K562 (cell line): ENCODE measurements around the gene TFAP2A. TPM values are rescaled to one million over a fixed set of nuclear protein-coding genes. Genes with fewer than 3 reads are reported as not detected.

Source experiments
- CBX2 ChIP-seq: fragments of 200-600 bp; sonication (generic); IDR thresholded peaks from one replicate; pipeline ENCODE4 v1.6.1; 2012; ENCODE audit warnings: mild to moderate bottlenecking, low read length, inconsistent platforms; ENCODE audit not compliant: insufficient read depth, poor library complexity, severe bottlenecking
- CHD1 ChIP-seq: fragments of 200-600 bp; sonication (generic); IDR thresholded peaks from one replicate; pipeline ENCODE4 v1.6.1; 2012; ENCODE audit warnings: mild to moderate bottlenecking, moderate library complexity, low read length, inconsistent platforms
- FOXJ2 ChIP-seq: fragments of 200-800 bp; sonication (Bioruptor generic); IDR thresholded peaks from 2 replicates; pipeline ENCODE4 v1.6.1; 2016; ENCODE audit warnings: missing genetic modification characterization, missing compliant biosample characterization
- FOXK1 ChIP-seq: sonication (generic); formaldehyde crosslinking; IDR thresholded peaks from 2 replicates; pipeline ENCODE4 v1.8.0; 2022; ENCODE audit warnings: missing genetic modification reagents, mild to moderate bottlenecking, borderline replicate concordance
- GABPA ChIP-seq: fragments of 200-800 bp; sonication (Bioruptor generic); conservative IDR thresholded peaks from 2 replicates; pipeline ENCODE4 v1.6.1; 2016; ENCODE audit warnings: low read depth, missing genetic modification characterization, missing compliant biosample characterization
- HMGN3 ChIP-seq: IDR thresholded peaks from 2 replicates; pipeline ENCODE4 v1.6.1; 2011; ENCODE audit warnings: borderline replicate concordance, low read depth, mild to moderate bottlenecking, mixed read lengths, low read length; ENCODE audit not compliant: insufficient read length; ENCODE audit errors: extremely low read depth
- HNRNPL ChIP-seq: fragments of 200-400 bp; formaldehyde crosslinking; IDR thresholded peaks from 2 replicates; pipeline ENCODE4 v1.6.1; 2017; ENCODE audit warnings: low read depth, mild to moderate bottlenecking, low read length
- JUN ChIP-seq, 2 experiments: sonication (generic) in 1 of 2; formaldehyde crosslinking in 1 of 2; IDR thresholded peaks; 2 replicates each; pipeline versions ENCODE4 v1.6.1 to v1.8.0; 2012 to 2022; ENCODE audit warnings: borderline replicate concordance in 2 of 2, mild to moderate bottlenecking in 2 of 2, improper control_type of control experiment in 1 of 2, low read depth in 1 of 2, low read length in 1 of 2, missing genetic modification reagents in 1 of 2
- LEF1 ChIP-seq: fragments of 450-650 bp; IDR thresholded peaks from 2 replicates; pipeline ENCODE4 v1.6.1; 2016; ENCODE audit warnings: mild to moderate bottlenecking
- MTA2 ChIP-seq: fragments of 450-650 bp; IDR thresholded peaks from 2 replicates; pipeline ENCODE4 v1.6.1; 2016; ENCODE audit warnings: low read depth
- NR2C2 ChIP-seq, 2 experiments: fragments of 200-800 bp in 1 of 2; sonication (Bioruptor generic) in 1 of 2; sonication (generic) in 1 of 2; formaldehyde crosslinking in 1 of 2; IDR thresholded peaks; 2 replicates each; pipeline versions ENCODE4 v1.6.1 to v1.8.0; 2016 to 2022; ENCODE audit warnings: mild to moderate bottlenecking in 1 of 2, missing compliant biosample characterization in 1 of 2, missing genetic modification characterization in 1 of 2, missing genetic modification reagents in 1 of 2
- PTBP1 ChIP-seq: fragments of 200-400 bp; formaldehyde crosslinking; IDR thresholded peaks from 2 replicates; pipeline ENCODE4 v1.6.1; 2017; ENCODE audit warnings: low read depth, low read length
- RBBP5 ChIP-seq: fragments of 200-600 bp; sonication (generic); IDR thresholded peaks from 2 replicates; pipeline ENCODE4 v1.6.1; 2012; ENCODE audit warnings: borderline replicate concordance, mild to moderate bottlenecking, low read length, control low read depth, inconsistent platforms; ENCODE audit not compliant: insufficient read depth, poor library complexity, severe bottlenecking
- SREBF1 ChIP-seq: fragments of 150-350 bp; IDR thresholded peaks from 2 replicates; pipeline ENCODE4 v1.6.1; 2014; ENCODE audit warnings: antibody characterized with exemption, low read depth, low read length, borderline replicate concordance
- UBTF ChIP-seq, 2 experiments: IDR thresholded peaks; 2 replicates each; pipeline ENCODE4 v1.6.1; 2012; ENCODE audit warnings: improper control_type of control experiment in 2 of 2, low read depth in 2 of 2, low read length in 2 of 2, borderline replicate concordance in 1 of 2
- XRCC5 ChIP-seq: fragments of 200-400 bp; formaldehyde crosslinking; IDR thresholded peaks from 2 replicates; pipeline ENCODE4 v1.6.1; 2017; ENCODE audit warnings: low read depth, mild to moderate bottlenecking, low read length
- ZKSCAN1 ChIP-seq: fragments of 150-350 bp; IDR thresholded peaks from 2 replicates; pipeline ENCODE4 v1.6.1; 2016; ENCODE audit warnings: low read depth, low read length
- ZNF197 ChIP-seq: fragments of 200-800 bp; sonication (Bioruptor generic); IDR thresholded peaks from 2 replicates; pipeline ENCODE4 v1.6.1; 2016; ENCODE audit warnings: low read depth, missing genetic modification characterization, missing compliant biosample characterization
- ZNF232 ChIP-seq: sonication (generic); formaldehyde crosslinking; IDR thresholded peaks from 2 replicates; pipeline ENCODE4 v1.8.0; 2022; ENCODE audit warnings: mild to moderate bottlenecking, missing genetic modification reagents
- ZNF445 ChIP-seq: fragments of 250-450 bp; sonication (Bioruptor Pico); IDR thresholded peaks from 2 replicates; pipeline ENCODE4 v1.4.0; 2020; ENCODE audit warnings: low read depth, mild to moderate bottlenecking, moderate library complexity
- ZNF830 ChIP-seq: fragments of 250-450 bp; sonication (Bioruptor Pico); IDR thresholded peaks from 2 replicates; pipeline ENCODE4 v1.5.0; 2021; ENCODE audit warnings: mild to moderate bottlenecking
- polyA plus RNA-seq, 8 experiments: library from polyadenylated mRNA; depleted of rRNA in 4 of 8; stranded (reverse) in 5 of 8; unstranded in 3 of 8; fragments of >200 nt; fragmentation: Nextera tagmentation in 2 of 8; fragmentation: Illumina TruSeq in 1 of 8; extraction: Ambion mirVana in 2 of 8; extraction: Trizol in 1 of 8; gene quantifications; 2 replicates each; pipeline versions ENCODE4 v1.2.1 to v1.2.3, GENCODE V29; 2011 to 2014; ENCODE audit warnings: inconsistent platforms in 1 of 8, missing spikeins in 1 of 8
- total RNA-seq, 7 experiments: library from RNA; depleted of rRNA in 6 of 7; stranded (reverse); fragments of >200 nt in 6 of 7; fragmentation: Illumina TruSeq in 2 of 7; extraction: Trizol in 2 of 7; gene quantifications; 2 replicates each; pipeline versions ENCODE4 v1.2.1 to v1.2.3, GENCODE V29; 2011 to 2021; ENCODE audit warnings: low replicate concordance in 1 of 7
- TF ChIP-seq, protein P1 (sequence below): fragments of 250-450 bp; sonication (Bioruptor Pico); IDR thresholded peaks from 2 replicates; pipeline ENCODE4 v1.8.0; 2021; ENCODE audit warnings: mild to moderate bottlenecking, moderate library complexity

Gene TFAP2A
- total and polyA plus RNA-seq, 9 of the 15 experiments (the other 6 are each of a cell fraction or from before 2014, with no cell fraction given) = 0.14 to 0.53 (median 0.19) TPM; not detected in 1

GRCh38 chr6:10404799-10405512 is 9.9 kb downstream of the TFAP2A start (continued):
- TF ChIP-seq, protein P1, sequence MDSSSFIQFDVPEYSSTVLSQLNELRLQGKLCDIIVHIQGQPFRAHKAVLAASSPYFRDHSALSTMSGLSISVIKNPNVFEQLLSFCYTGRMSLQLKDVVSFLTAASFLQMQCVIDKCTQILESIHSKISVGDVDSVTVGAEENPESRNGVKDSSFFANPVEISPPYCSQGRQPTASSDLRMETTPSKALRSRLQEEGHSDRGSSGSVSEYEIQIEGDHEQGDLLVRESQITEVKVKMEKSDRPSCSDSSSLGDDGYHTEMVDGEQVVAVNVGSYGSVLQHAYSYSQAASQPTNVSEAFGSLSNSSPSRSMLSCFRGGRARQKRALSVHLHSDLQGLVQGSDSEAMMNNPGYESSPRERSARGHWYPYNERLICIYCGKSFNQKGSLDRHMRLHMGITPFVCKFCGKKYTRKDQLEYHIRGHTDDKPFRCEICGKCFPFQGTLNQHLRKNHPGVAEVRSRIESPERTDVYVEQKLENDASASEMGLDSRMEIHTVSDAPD (CRISPR knock-in tag) = 0 out of 2 replicates have a peak, but pooled peaks have one; percentile 35
- TF ChIP-seq ZNF197 = 0 out of 2 replicates have a peak, but pooled peaks have one; percentile 18
- 0 out of 2 replicates have a peak, but pooled peaks have one; percentile 45 for TF ChIP-seq ZKSCAN1
- TF ChIP-seq NR2C2 (CRISPR knock-in tag; IDR thresholded peaks at IDR 0.05) = no peak; the same call in 1 of the 2 replicates
- TF ChIP-seq NR2C2 (tag; IDR thresholded peaks at IDR 0.05) = peak; percentile 99
- TF ChIP-seq UBTF (IDR thresholded peaks at IDR 0.05; ENCODE audit: borderline replicate concordance in 1 of 2, low read depth in 2 of 2, low read length in 2 of 2) = peak in 1 of 2 experiments; percentile 25; a peak in 1 of 4 replicates
- TF ChIP-seq HNRNPL = 0 out of 2 replicates have a peak, but pooled peaks have one; percentile 12
- TF ChIP-seq CHD1 = peak; percentile 4
- peak; percentile 88; the same call in 1 of the 2 replicates for TF ChIP-seq ZNF830 (CRISPR knock-in tag)
- peak; percentile 95 for TF ChIP-seq FOXK1 (CRISPR knock-in tag)
- no peak for TF ChIP-seq SREBF1
- 0 out of 2 replicates have a peak, but pooled peaks have one; percentile 36 for TF ChIP-seq FOXJ2 (tag)
- no peak for TF ChIP-seq HMGN3
- TF ChIP-seq RBBP5 = peak; percentile 75
- TF ChIP-seq GABPA (tag) = peak; percentile 93
- no peak for TF ChIP-seq ZNF445 (CRISPR knock-in tag)
- TF ChIP-seq MTA2 = no peak
- TF ChIP-seq PTBP1 = 0 out of 2 replicates have a peak, but pooled peaks have one; percentile 51
- 0 out of 2 replicates have a peak, but pooled peaks have one; percentile 50 for TF ChIP-seq ZNF232 (CRISPR knock-in tag)
- no peak for TF ChIP-seq CBX2
- 0 out of 2 replicates have a peak, but pooled peaks have one; percentile 29 for TF ChIP-seq LEF1
- no peak for TF ChIP-seq JUN (IDR thresholded peaks at IDR 0.05; ENCODE audit: borderline replicate concordance, low read depth, low read length)
- no peak for TF ChIP-seq JUN (CRISPR knock-in tag; IDR thresholded peaks at IDR 0.05; ENCODE audit: borderline replicate concordance)
- TF ChIP-seq XRCC5 = 0 out of 2 replicates have a peak, but pooled peaks have one; percentile 48
